Globus pallidus (tissue), 1 donor: ENCODE measurements around the gene RAPGEF1.

Experiments
- DNase-seq: peaks from one replicate; pipeline ENCODE4 v3.0.0-alpha.2; 2015; ENCODE audit warnings: low spot score

Gene RAPGEF1

GRCh38 chr9:131752231-131752884 is 12.5 kb upstream of the RAPGEF1 start:
- no peak for DNase-seq

DNA sequence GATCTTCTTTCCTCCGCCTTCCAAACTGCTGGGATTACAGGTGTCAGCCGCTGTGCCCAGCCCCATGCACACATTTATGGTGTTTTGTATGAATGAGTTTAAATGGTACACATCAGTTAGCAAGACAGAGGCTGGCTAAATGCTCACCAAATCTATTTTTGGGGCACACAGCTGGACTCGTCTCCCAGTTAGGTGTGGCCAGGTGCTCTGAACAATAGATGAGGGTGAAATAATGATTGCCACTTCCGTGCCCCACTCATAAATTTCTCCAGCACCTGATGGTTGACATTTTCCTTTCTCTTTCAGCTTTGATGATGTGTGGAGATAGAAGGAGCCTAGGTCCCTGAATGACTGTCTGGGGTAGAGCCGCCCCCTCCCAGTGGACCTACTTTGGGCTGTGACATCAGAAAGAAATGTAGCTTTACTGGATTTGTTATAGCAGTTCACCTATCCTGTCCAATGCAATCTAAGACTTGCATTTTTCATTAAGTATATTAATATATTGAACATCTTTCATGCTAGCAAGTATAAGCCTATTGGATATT is 8.6 kb upstream of the RAPGEF1 start:
- DNase-seq = no peak

GRCh38 chr9:131747352-131747751 is 7.5 kb upstream of the RAPGEF1 start:
- DNase-seq = peak; percentile 68

DNA sequence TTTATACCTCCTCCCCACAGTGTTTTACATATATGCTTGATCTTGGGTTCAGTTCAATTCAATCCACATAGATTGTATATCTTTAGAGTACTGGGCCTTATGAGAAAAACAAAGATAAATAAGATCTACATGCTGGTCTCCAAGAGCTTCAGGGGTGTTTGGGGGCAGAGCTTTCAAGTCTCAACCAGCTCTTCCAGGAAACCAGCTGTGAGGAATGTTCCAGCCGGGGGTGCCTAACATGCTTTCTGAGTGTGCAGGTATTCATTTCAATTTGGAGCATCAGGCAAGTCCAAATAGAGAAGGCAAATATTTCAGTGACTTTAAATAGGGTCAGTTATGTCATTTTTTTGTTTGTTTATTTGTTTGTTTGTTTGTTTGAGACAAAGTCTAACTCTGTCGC is 5.7 kb upstream of the RAPGEF1 start:
- no peak for DNase-seq

DNA sequence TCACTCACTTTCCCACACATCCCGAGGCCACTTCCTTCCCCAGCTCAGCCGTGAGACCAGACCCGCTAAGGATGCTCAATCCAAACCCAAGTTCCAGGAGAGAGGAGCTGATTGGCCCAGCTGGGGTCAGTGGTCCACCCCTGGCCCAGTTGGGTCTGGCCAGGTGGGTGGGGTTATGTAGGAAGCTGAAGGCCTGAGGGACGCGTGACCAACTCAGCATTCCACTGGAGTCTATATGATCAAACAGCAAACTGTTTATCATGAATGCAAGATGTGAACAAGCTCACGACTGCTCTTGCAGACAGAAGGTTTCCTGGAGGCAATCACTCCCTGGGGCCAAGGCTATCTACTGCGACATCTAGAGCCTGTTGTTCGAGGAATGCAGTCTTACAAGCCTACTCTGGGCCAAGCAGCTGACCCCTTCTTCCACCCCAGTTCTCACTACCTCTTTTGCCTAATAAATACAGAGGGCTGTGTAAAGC is 4.9 kb upstream of the RAPGEF1 start:
- DNase-seq = peak; percentile 55

DNA sequence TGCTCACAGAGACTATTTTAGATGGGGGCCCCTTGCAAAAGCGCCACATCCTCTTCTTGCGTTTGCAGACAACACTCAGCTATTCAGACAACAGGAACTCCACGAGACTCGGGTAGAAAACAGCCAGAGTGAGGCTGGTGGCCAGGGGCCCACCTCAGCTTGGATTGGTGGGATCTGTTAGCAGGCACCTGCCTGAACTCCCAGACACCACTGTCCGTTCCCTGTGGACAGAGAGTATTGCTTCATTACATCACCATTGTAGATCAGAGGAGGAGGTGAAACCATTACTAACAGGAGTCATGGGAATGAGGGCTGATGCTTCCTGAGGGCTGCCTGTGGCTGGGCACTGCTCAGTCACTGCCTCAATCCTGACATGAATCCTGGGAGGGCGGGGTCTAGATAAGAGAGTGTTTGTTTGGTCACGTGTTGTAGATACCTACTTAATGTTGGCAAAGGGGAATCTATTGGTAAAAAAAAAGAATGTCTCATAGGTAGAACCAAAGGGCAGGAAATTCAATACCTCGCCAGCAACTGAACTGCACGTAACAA is 4.4 kb upstream of the RAPGEF1 start:
- DNase-seq = peak; percentile 47

DNA sequence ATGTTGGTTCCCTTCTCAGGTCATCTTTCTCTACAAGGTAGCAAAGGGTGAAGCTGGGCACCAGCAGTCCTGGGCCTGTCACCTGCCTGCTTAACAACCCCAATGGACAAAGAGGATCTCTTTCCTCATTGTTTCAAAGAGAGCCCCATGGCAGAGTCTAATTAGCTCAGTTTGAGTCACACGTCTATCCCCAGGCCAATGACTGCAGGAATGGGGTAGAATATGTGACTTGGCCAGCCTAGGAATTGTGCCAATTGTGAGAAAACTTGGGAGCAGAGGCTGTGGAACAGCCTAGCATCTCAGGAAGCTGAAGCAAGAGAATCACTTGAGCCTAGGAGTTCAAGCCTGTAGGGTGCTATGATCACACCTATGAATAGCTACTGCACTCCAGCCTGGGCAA is 3.6 kb upstream of the RAPGEF1 start:
- DNase-seq = no peak

DNA sequence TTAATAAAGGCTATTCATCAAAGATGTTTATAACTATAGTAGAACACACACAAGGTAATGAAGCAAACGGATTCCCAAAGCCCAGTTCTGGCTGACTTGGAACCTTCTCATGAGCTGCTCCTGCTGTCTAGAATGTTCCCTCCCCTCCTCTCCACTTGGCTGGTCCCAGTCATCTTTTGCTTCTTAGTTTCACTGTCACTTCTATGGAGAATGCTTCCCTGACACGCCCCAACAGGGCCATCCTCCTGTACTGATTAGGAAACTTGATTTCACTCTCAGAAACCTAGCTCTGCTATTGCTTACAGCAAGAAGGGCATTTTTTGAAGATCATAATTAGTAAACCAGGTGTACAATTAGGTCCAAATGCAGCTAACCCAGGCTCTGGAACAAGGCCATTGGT is 3.2 kb upstream of the RAPGEF1 start:
- no peak for DNase-seq

DNA sequence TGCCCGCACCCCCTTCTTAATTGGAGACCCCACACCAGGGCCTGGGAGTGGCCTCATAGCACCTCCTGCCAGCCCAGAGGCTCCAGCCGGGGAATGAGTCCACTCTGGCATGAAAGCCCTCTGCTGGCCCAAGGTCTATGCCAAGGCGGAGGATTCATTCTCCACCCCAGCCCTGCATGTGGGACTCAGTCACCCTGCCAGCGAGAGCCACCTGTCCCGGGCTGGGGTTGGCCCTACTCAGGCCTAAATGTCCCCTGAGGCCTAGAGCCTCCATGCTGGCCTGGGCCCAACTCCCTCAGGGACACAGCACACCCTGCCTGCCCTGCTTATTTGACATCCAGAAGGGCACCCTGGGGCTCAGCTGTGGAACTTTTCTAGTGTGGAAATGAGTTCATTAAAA is 1.0 kb upstream of the RAPGEF1 start:
- DNase-seq = no peak

- no peak for DNase-seq
Observed at GRCh38 chr9:131739133-131739958, 530 bp downstream of the RAPGEF1 start.

- DNase-seq = no peak
Observed at GRCh38 chr9:131738293-131739132, 1.4 kb downstream of the RAPGEF1 start.

- no peak for DNase-seq
Observed at GRCh38 chr9:131737426-131737825, 2.5 kb downstream of the RAPGEF1 start.

DNA sequence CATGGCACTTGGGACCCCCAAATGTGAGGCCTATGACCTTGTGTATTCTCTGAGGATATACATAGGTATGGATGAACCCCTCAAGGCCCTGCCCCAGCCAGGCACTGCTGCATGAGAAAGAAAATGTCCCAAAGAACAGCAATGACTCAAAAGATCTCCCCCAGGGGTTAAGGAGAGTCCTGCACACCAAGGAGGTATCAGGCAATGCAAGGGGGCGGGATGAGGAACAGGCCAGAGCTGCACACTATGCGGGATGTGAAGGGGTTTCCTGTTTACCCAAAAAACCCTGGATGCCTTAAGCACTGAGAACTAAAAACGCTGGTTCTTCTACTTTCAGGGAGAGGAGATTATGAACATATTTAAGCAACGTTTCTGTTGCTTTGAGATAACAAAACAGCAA is 3.4 kb downstream of the RAPGEF1 start:
- no peak for DNase-seq

DNA sequence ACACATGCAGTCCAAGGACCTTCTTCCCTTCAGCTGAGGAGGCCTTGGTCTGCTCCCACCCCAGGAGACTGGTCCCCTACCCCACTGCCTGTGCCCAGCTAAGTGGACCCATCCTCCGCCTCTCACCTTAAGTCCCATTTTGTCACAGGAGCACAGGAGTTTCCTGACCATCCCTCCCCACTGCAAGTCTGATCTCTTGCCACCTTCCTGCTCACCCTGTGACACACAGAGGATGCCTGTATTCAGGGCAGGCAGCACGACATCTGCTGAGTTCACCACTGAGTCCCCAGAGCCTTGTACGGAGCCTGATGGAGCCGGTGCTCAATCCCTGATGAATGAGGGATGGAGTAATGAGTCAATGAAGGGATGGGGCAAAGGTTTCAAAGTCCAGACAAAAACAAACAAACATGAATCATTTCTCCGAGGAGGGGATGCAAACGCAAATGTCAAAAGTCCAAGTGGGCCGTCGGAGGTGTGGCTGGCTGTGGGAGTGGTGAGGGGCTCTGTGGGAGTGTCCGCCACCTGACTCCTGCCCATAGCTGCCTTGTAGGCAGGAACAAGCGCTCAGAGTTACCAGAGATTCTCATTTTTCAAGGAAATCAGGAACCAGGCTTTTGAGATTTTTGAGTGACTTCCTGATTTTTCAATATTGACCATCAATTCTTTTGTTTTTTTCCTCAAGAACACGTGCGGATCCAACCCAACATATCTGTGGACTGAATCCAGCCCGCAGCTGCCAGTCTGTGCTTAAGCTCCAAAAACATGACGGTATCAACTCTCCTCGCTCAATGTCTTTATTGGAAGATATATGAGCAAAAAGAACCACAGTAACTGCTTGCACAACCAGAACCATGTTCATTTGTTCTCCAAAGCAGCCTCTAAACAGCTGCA is 4.4 kb downstream of the RAPGEF1 start:
- no peak for DNase-seq

- no peak for DNase-seq
Observed at GRCh38 chr9:131734781-131735180, 5.1 kb downstream of the RAPGEF1 start.

DNA sequence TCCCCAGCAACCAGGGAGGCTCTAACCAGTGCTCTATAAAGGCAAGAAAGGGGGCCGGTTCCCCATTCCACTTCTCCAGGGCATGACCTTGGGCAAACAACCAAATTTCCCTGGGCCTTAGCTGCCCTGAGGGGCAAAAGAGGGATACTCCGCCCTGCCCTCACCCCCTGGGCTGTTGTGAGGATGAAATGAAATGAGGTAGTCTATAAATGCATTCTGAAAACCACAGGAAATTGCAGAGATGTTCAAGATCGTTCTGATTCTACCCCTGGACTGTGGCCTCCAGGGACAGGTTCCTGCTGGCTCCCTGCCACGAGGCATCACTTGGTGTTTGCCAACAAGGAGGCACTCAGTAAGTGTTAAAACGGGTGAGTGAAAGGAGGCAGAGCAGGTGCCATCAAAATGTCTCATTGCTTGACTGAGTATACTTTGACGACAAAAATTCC is 5.7 kb downstream of the RAPGEF1 start:
- no peak for DNase-seq

DNA sequence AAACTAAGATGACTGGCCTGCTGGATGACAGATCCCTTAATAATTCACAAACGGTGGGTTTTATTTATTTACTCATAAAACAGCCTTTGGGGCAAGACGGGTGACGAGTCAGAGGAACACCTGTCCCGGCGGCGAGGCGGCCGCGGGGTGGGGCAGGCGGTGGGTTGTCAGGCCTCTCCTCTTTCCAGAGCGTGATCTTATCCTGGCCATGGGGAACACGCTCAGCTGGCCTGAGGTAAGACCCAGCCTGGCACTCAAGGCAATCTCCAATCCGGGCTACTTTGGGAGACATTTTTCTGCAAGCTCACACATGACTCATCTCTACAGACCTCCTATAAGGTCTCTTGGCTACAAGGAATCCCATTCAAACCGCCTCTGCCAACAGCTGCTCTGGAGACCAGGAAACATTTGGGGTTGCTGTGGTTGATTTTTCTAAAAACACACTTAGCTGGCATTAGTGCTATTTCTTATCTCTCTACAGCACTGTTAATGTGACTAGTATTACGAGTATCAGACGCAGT is 6.3 kb downstream of the RAPGEF1 start:
- no peak for DNase-seq

DNA sequence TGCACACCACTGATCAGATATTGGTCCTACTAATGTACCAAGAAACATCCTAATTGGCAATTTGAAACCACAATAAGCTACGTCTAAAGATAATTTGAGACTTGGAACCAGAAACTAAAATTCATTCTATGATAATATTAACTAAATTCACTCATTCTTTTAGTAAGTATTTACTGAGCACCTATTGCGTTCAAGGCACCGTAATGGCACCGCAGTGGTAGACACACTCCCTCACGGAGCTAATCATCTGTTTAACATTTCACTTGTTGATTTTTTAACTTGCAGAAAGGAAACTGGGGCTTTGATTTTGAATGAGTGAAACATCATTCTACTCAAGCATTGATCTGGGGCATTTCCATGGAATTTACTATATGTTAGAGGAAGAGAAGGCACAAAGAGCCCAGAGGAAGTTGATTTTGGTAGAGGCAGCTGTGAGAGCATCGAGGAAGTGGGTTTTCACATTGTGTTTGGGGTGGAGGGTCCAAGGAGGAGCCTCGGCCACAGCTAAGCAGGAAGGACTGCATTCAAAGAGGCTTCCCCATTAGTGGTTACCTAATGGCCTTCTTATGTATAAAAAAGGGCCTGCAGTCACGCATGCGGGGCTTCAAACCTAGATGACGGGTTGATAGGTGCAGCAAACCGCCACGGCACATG is 7.1 kb downstream of the RAPGEF1 start:
- no peak for DNase-seq

GRCh38 chr9:131732061-131732526 is 7.8 kb downstream of the RAPGEF1 start:
- DNase-seq = no peak

DNA sequence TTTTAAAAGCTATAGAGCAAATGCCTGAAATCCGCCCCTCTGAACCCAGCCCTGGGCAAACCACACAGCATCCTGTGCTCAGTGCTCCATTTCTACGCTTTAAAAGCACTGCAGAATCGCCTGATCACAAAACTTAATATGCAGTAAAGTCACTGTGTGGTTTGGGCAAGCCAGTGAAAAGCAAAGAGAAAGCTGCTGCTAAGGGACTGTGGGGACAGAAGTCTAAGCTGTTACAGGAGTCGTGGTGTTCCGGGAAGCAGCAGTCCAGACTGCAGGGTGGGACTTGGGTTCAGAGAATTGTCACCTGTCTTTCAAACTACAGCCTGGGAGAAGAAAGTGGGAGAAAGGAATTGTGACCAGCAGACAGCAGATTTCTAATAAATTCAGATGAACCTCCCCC is 8.2 kb downstream of the RAPGEF1 start:
- no peak for DNase-seq
